HG03039 (cell line): ENCODE data around the gene DERL3.

ENCODE experiments used
- ATAC-seq: cut with Tn5 transposase; IDR thresholded peaks from one replicate; pipeline ENCODE4 v1.9.1; 2021; ENCODE audit warnings: mild to moderate bottlenecking, moderate library complexity; ENCODE audit not compliant: unreplicated experiment

Gene DERL3

DNA sequence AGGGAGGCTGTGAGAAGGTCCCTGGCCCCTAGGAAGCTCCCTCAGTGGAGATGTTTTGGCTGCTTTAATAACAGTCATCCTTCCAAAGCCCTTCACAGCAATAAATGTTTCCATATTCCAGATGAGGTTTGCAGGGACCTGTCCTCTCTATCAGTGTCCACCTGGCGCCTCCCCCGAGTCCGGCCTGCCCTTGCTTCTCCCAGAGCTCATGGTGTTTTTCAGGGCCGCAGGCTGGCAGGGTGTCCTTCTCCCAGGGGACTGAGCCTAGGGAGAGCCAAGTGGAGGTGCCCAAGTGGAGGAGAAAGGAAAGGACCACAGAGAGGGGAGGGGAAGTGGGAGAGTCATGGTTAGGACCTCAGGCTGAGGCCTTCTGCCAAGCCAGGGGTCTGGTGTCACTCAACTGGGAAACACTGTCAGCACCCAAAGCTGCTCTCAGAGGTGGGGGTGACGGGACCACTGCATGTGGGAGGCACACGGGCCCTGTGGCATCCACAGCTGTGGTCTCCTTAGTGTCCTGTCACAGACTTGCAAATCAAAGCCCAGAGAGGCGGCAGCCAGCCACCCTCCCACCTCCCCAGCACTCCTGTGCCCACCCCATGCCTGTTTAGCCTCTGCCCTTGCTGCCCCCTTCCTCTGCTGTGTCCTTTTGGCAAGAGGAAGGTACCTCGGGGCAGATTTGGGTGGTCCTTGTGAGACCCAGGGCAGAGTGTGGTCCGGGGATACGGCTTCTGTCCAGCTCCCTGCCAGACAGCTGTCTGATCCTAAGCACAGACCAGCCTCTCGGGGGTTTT lies 6.4 kb downstream of the DERL3 start:
- ATAC-seq, result no peak

DNA sequence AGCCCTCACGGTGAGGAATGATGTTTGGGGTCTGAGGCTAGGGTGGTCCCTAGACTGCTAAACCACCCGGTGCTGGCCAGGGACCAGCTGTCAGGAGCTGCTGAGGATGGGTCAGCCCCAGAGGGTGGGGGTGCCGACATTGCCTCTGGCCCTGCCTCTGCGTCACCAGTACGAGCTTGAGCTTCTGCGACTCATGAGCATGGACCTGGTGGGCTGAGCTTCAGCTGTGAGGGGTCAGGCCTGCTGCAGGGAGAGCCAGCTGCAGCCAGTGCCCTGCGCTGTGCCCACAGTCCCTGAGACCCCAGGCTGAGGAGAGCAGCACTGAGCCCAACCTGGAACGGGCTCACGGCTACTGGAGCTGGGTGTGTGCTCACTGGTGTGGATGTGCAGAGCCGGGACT lies 7.0 kb downstream of the DERL3 start:
- ATAC-seq, result no peak

- no peak for ATAC-seq
Measured at GRCh38 chr22:23831261-23831660, 7.5 kb downstream of the DERL3 start.

DNA sequence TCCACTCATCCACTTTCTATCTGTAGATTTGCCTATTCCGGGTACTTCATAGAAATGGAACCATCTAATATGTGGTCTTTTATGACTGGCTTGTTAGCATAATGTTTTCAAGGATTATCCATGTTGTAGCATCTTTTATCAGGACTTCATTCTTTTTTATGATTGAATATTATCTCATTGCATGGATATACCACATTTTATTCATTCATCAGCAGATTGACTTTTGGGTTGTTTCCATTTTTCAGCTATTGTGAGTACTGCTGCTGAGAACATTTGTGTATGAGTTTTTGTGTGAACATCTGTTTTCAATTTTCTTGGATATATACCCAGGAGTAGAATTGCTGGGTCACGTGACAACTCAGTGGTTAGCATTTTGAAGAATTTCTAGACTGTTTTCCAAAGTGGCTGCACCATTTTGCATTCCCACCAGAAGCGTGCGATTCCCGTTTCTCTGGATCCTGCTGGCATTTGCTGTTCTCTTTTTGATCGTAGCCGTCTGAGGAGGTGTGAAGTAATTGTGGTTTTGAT lies 8.9 kb downstream of the DERL3 start:
- ATAC-seq, result no peak

GRCh38 chr22:23828800-23829680 lies 9.8 kb downstream of the DERL3 start:
- ATAC-seq, result no peak

DNA sequence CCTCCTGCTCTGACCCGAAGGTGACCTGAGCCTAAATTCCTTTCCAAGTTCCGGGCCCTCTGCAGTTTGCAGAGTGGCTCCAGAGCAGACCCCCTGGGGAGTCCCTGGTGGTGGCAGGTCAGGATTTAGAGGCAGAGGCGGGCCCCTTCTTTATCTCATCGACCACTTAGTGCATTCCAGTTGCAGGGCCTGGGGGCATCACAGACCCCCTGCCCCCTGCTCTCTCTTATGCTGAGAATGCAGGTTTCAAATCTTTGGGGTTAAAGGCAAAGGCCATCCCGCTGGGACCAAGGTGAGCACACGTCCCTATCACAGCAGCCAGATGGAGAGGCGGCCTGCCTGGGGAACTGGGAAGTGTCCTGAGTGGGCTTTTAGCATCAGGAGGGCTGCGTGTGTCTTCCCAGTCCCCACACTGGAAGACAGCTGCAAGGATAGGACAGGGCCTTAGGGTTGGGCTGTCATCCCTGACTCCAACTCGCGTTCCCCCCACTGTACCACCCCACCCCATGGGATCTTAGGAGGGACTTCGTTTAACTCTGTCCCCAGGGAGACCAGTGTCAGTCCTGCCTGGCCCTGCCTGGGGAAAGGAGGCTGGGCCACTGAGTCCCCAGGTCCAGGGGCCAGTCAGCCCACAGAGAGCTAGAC lies 11.3 kb downstream of the DERL3 start:
- no peak for ATAC-seq

DNA sequence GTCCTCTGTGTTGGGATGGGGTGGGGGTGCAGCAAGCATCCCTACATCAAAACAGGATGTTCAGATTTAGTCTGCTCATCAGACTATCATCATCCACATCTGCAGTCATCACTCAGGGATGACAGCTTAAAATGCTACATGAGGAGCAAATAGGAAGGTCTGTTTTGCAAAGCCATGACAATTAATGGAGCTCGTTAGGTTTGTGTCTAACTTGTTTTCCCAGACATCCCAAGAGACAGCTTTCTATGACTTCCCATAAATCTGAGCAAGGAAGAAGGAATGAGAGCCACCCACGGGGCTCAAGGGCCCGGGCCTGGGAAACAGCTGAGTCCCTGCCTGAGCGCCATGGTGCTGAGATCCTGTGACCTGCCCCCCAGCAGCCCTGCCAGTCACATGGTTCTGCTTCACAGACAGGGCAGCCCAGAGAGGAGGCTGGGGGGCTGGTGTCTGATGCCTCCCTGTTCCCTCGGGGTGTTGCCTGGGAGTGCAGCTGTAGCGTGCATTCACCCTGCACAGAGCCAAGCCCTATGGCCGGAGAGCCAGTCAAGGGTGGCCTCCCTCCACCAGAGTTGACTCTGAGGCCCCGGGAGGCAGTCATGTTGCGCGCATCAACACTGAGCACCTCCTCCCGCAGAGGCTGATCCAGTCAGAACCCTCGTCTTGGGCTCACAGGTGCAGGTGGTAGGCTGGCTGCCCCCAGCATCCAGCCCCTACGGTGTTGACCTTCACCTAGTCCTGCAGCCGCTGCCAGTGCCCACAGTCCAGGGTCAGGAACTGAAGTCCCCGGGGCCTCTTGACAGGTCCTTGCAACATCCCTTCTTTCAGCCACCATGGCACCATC lies 12.1 kb downstream of the DERL3 start:
- ATAC-seq, result no peak

GRCh38 chr22:23825246-23825905 lies 13.4 kb downstream of the DERL3 start:
- ATAC-seq, result no peak

DNA sequence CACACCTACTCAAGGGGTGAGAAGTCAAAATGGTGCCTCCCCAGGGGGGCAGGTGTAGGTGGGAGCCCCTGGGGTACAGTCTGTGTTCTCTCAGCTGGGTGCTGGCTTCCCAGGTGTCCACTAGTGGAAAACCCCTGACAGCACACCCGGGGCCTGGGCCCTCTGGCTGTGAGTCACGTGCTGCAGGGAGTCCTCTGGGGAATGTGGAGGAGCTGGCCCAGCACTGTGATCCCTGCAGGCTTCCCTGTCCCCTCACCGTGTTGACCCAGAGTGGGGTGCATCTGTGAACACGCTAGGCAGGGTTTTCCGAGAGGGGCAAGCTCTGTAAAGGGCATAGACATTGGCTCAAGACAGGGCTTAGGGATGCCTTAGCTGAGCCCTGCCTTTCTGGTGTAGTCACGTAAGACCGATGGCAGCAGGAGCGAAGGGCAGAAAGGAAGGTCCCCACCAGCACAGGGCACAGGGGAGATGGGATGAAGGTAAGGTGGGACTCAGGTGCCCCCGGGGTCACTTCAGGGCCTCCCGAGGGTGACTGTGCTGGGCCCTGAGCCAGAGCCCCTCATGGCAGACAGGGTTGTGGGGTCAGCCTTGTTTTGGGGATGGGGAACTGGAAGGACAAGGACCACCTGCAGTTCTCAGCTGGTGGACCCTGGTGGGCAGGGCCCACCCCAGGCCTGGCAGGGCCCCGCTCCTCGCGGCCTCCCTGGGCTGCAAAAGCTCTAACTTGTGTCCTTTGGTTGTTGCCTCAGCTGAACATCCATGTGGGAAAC lies 14.1 kb downstream of the DERL3 start:
- ATAC-seq, result no peak

- ATAC-seq, result no peak
Measured at GRCh38 chr22:23823331-23823791, 15.4 kb downstream of the DERL3 start.

- ATAC-seq, result no peak
Measured at GRCh38 chr22:23822101-23822671, 16.6 kb downstream of the DERL3 start.

GRCh38 chr22:23820748-23821211 lies 18.0 kb downstream of the DERL3 start:
- no peak for ATAC-seq

- ATAC-seq, result no peak
Measured at GRCh38 chr22:23818541-23818940, 20.3 kb downstream of the DERL3 start.

DNA sequence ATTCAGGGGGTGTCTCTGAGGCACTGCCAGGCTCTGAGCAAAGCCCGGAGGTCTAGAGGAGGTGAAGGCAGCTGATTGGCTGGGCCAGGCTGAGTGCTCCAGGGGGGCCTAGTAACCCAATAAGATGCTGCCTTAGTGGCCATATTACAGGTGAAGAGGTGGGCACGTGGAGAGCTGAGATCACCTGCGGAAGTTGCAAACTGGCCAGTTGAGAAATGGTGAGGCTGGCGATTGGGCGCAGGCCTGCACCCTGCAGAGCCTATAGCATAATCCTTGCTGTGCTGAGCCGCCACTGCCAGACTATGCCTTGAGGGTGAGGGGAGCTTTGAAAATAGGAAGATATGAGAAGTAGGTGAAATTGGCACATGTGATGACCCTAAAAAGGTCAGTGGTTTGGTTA lies 21.7 kb downstream of the DERL3 start:
- ATAC-seq, result no peak

- no peak for ATAC-seq
Measured at GRCh38 chr22:23816156-23816976, 22.4 kb downstream of the DERL3 start.

- no peak for ATAC-seq
Measured at GRCh38 chr22:23815541-23816155, 23.2 kb downstream of the DERL3 start.

DNA sequence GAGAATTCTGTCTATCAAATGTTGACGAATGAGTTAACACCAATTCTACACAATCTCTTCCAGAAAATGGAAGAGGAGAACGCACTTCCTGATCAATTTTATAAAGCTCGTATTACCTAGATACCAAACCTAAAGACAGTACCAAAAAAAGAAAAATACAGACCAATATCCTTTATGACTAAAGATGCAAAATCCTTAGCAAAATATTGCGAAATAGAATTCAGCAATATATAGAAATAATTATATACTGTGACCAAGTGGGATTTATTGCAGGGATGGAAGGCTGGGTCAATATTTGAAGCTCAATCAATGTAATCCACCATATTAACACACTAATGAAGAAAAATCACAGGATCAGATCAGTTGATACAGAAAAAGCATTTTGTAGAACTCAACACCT lies 26.4 kb downstream of the DERL3 start:
- ATAC-seq, result no peak
